GM18951 (cell line): ENCODE data around the gene PHRF1.

Source experiments
- POLR2A ChIP-seq: IDR thresholded peaks from 4 replicates; pipeline ENCODE4 v1.6.1; 2011; ENCODE audit warnings: mild to moderate bottlenecking; ENCODE audit not compliant: insufficient read length, insufficient read depth; ENCODE audit errors: extremely low read depth
- in situ Hi-C: fragments of 300-500 bp; cut with MboI; formaldehyde crosslinking; loops from one replicate; pipeline ENCODE4 v1.12.0; 2022; ENCODE audit warnings: low sequenced_read_pairs, mixed read lengths, inconsistent platforms; ENCODE audit not compliant: unreplicated experiment

PHRF1 gene

GRCh38 chr11:596374-596773, 20.1 kb downstream of the PHRF1 start:
- TF ChIP-seq POLR2A: no peak
- in situ Hi-C loops: no loop called here

DNA sequence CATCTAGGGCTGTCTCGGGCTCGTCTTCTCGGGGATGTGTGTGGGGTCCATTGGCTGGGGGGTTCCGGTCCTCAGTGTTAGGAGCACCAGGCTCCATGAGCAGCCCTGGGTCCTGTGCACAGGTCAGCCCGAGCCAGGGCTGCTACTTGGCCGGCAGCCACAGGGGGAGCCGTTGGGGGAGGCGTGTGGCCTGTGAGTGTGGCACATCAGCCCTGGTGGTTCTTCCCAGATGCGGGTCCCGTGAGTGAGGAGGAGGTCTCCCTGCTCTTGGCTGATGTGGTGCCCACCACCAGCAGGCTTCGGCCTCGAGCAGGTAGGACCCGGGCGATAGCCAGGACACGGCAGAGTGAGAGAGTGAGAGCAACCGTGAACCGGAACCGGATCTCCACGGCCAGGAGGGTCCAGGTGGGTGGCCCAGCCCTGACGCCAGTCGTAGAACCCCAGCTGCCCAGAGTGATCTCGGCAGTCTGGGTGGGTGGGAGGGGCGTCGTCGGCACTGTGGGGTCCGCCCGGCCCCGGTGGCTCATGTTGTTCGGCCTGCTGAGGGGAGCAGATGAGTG, 21.0 kb downstream of the PHRF1 start:
- in situ Hi-C loops: no loop called here
- no peak for TF ChIP-seq POLR2A

- in situ Hi-C loops: no loop called here
- peak; percentile 10 for TF ChIP-seq POLR2A
Observed at GRCh38 chr11:598005-598680, 21.9 kb downstream of the PHRF1 start.

- in situ Hi-C loops: no loop called here
- TF ChIP-seq POLR2A: no peak
Observed at GRCh38 chr11:601573-602245, 25.4 kb downstream of the PHRF1 start.

GRCh38 chr11:603154-603553, 26.9 kb downstream of the PHRF1 start:
- in situ Hi-C loops: no loop called here
- TF ChIP-seq POLR2A: no peak

- no peak for TF ChIP-seq POLR2A
- in situ Hi-C loops: no loop called here
Observed at GRCh38 chr11:605286-606129, 29.2 kb downstream of the PHRF1 start.

DNA sequence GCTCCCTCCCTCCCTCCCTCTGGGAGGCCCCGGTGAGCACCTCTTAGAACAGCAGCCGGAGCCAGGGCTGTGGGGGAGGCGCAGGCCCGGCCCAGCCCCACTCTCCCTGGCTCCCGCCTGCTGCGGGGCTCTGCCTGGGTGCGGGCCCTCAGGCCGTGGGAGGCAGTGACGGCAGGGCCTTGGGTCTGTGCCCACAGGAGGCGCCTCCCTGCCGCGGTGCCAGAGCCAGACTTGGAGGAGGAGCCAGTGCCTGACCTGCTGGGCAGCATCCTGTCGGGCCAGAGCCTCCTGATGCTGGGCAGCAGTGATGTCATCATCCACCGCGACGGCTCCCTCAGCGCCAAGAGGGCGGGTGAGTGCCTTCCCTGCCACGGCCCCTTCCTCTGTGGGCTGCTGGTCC, 30.0 kb downstream of the PHRF1 start:
- in situ Hi-C loops: no loop called here
- no peak for TF ChIP-seq POLR2A

GRCh38 chr11:607020-607780, 30.9 kb downstream of the PHRF1 start:
- TF ChIP-seq POLR2A: no peak
- in situ Hi-C loops: no loop called here

DNA sequence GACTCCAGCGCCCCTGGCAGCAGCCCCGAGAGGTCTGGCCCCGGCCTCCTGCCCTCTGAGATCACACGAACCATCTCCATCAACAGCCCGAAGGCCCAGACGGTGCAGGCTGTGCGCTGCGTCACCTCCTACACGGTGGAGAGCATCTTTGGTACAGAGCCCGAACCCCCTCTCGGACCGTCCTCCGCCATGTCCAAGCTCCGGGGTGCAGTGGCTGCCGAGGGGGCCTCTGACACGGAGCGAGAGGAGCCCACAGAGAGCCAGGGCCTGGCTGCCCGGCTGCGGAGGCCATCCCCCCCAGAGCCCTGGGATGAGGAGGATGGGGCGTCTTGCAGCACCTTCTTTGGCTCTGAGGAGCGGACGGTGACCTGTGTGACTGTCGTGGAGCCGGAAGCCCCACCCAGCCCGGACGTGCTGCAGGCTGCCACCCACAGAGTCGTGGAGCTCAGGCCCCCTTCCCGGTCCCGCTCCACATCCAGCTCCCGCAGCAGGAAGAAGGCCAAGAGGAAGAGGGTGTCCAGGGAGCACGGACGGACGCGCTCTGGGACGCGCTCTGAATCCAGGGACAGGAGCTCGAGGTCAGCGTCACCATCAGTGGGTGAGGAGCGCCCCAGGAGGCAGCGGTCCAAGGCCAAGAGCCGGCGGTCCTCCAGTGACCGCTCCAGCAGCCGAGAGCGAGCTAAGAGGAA, 31.8 kb downstream of the PHRF1 start:
- no peak for TF ChIP-seq POLR2A
- in situ Hi-C loops: no loop called here

GRCh38 chr11:608791-609251, 32.6 kb downstream of the PHRF1 start:
- no peak for TF ChIP-seq POLR2A
- in situ Hi-C loops: no loop called here

DNA sequence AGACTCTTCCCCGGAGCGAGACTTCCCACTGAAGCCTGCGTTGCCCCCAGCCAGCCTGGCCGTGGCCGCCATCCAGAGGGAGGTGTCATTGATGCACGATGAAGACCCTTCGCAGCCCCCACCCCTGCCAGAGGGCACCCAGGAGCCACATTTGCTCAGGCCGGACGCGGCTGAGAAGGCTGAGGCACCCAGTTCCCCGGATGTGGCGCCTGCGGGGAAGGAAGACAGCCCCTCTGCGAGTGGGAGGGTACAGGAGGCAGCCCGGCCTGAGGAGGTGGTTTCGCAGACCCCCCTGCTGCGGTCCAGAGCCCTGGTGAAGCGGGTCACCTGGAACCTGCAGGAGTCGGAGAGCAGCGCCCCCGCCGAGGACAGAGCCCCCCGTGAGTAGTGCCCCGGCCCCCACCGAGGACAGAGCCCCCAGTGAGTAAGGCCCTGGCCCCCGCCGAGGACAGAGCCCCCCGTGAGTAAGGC, 33.1 kb downstream of the PHRF1 start:
- no peak for TF ChIP-seq POLR2A
- in situ Hi-C loops: no loop called here
